NCI-H2107 (cell line): ENCODE measurements around the gene BRICD5.
A peak's percentile ranks its signal among the peaks of the same experiment; 100 is the strongest.
"Not testable (repeated sequence)": the region's sequence is repeated elsewhere in the genome, so short reads cannot be mapped to it uniquely, and the experiment has no call there.

Experiments used
- DNase-seq: peaks from one replicate; lab custom pipeline; 2025; lab: John Stamatoyannopoulos, UW

The BRICD5 gene

DNA sequence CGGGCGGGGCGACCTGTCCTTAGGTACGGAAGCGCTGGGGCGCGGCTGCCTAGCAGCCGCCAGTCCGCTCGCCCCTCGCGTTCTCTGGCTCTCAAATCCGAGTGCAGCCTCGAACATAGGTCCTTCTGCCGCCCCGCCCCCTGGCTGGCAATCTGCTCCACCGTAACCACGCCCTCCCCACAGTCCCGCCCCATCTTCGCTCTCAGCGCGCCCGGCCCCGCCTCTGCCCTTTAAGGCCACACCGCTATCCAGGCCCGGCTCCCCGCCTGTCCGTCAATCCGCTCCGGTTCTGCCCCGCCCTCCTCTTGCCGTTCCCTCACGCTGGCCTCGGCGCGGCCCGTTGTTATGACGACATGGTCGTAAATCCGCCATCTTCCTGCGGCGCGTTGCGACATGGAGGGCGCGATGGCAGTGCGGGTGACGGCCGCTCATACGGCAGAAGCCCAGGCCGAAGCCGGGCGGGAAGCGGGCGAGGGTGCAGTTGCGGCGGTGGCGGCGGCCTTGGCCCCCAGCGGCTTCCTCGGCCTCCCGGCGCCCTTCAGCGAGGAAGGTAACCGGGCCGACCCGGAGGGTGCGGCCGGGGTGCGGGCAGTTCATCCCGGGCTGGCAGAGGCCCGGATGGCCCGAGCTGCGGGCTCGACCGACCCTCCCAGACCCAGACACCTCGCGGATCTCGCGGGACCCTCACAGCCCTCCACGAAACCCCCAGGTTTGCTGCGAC, 12.7 kb upstream of the BRICD5 start, which contains the start of gene E4F1:
E4F1 (plus strand) TSS at position 371 of the 721 bp plus-strand sequence; CDS start at position 394, 23 bp downstream.
- peak; percentile 96 for DNase-seq

DNA sequence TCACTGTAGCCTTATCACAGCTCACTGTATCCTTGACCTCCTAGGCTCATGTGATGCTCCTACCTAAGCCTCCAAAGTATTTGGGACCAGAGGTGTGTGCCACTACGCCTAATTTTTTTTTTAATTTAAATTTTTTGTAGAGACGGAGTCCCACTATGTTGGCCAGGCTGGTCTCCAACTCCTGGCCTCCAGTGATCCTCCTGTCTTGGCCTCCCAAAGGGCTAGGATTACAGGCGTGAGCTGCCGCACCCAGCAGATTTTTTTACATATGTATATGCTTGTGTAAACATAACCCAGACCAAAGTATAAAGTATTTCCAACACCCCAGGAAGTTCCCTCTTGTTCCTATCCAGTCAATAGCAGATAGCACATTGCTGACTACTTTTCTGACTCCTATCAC, 5.7 kb upstream of the BRICD5 start:
- no peak for DNase-seq

GRCh38 chr16:2214719-2214968, 4.0 kb upstream of the BRICD5 start, which contains the start of gene PGP:
Gene PGP (minus strand): TSS chr16:2214840. CDS start chr16:2214777, 63 bp downstream.
- DNase-seq: no peak

DNA sequence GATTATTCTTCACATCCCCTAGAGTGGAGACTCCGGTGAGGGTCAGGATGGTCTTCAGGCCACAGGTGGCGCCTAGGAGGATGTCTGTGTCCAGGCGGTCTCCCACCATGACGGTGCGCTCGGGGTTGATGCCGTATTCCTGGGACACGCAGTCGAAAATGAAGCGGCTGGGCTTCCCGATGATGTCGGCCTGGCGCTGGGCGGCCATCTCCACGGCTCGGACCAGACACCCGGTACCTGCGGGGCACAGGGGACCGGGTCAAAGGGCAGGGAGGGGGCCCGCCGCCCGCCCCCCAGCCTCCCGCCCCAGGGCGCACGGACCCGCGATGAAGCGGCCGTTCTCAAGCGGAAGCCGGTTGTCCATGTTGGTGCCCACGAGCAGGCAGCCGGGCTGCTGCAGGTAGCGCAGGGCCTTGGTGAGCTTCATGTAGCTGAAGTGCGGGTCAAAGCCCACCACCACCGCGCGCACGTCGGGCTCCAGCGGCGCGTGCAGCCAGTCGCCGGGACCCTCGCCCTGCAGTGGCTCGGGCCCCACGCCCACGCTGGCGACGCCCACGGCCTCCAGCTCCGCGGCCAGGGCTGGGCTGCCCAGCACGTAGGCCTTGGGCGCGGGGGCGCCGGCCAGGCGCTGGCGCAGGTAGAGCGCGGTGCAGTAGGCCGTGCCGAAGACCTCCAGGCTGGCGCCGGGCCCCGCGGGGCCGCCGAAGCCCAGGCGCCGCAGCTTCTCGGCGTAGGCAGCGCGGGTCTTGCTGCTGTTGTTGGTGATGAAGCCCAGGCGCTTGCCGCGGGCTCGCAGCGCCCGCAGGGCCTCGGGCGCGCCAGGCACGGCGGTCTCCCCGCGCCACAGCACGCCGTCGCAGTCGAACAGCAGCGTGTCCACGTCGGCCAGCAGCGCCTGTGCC, 3.4 kb upstream of the BRICD5 start:
- DNase-seq: no peak

DNA sequence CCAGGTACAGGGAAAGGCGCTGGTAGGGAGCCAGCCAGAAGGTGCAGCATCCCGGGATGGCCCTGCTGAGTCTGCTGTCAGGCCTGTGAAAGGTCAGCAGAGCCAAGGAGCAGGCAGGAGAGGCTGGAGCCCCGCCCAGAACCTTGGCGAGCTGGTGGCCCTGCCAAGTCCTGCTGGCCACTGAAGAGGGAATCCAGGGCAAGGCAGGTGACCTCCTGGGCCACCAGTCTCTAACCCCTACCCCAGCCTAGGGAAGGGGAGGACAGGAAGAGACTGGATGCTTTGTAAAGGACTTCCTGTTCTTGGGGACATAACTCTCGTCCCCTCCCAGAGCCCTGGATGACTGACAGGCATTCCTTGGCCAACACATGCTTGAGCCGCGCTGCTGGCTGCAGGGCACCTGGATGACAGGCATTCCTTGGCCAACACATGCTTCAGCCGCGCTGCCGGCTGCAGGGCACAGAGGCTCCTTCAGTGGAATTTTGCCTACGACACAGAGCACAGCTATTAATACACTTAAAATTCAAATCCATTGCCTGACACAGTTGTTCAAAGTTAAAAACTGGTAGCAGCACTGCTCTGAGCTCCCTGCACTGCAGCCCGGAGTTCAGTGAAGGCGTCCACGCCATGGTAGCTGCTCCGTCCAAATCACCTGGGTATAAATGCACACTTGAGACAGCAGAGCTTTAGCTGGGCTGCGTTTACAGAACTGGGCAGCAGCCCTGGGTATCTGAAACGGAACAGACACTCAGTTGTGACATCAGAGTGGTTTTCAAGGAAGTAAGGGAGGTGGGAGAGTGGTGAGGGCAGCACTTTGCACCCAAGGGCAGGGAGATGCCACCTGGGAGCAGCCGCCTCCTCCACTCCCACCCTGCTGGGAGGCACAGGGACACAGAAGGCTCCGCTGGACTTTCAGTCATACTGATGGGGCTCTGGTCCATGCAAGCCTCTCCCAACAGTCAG, 2.0 kb upstream of the BRICD5 start:
- DNase-seq: no peak

DNA sequence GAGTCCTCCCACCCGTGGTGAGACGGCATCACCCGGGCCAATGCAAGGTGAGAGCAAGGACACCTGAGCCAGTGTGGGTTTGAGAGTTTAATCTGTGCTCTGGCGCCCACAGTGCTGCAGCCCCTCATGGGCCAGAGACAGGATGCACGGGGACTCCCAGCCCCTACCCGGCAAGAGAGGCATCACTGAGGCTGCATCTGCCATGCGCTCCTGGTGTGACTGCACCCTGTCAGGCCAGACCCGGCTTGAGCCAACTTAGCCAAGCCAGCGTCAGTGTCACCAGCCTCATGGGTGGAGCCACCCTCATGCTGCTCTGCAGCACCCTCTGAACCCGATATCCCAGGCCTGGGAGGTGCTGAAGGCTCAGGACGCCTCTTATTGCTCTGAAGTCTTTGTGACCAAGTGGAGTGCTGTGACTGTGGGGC, 1.3 kb upstream of the BRICD5 start:
- no peak for DNase-seq

DNA sequence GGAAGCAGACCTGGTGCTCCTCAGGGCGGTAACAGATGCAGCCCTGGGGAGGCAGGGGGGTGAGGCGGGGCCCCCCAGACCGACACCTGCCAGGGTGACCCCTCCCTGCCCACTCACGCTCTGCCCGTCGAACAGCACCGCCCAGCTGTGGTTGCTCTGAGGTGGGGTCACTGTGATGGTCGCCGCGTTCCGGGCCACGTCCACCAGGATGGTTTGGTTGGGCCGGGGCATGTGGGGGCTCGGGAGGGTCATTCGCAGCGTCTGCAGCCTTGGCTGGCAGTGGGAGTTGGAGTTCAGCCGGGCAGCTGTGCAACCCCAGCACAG, 692 bp downstream of the BRICD5 start:
- DNase-seq: no peak

- no peak for DNase-seq
These were observed 1.2 kb downstream of the BRICD5 start for GRCh38 chr16:2209258-2210008.

DNA sequence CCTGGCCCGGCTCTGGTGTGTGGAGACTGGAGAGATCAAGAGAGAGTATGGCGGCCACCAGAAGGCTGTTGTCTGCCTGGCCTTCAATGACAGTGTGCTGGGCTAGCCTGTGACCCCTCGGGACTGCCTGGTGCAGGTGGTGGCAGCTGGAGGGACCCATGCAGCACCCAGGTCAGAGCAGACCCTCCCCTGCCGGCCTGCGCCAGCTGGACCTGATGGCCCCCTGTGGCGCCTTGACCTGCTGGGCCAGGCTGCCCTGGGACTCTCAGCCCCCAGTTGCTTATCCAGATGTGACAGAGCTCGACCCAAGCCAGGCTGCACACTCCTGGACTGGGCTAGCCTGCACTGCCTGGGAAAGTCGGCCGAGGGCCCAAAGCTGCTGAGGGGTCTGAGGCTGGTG, 1.9 kb downstream of the BRICD5 start:
- DNase-seq: no peak

DNA sequence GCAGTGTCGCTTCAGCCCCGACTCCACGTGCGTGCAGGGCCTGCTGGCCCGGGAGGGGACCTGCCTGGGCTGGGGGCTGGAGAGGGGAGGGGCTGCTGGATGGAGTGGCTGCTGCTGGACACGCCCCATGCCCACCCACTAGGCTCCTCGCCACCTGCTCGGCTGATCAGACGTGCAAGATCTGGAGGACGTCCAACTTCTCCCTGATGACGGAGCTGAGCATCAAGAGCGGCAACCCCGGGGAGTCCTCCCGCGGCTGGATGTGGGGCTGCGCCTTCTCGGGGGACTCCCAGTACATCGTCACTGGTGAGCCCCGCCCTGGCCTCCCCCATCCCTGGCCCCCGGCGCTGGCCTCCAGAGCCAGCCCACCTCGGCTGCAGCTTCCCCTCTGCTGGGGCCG, 2.4 kb downstream of the BRICD5 start:
- peak; percentile 29 for DNase-seq

GRCh38 chr16:2207872-2208271, 2.8 kb downstream of the BRICD5 start:
- DNase-seq: no peak

- no peak for DNase-seq
These were observed 3.8 kb downstream of the BRICD5 start for GRCh38 chr16:2206780-2207433.

- no peak for DNase-seq
These were observed 4.3 kb downstream of the BRICD5 start for GRCh38 chr16:2206420-2206779.

DNA sequence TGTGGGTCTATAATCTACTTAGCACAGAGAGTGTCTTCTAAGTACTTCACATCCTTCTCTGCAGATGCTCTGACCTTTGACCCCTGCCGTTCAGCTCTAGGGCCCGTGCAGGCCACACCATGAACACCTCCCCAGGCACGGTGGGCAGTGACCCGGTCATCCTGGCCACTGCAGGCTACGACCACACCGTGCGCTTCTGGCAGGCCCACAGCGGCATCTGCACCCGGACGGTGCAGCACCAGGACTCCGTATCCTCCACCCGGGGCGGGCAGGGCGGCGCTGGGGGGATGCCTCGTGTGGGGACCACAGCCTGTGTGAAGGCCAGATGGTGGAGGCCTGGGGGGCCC, 4.7 kb downstream of the BRICD5 start:
- DNase-seq: no peak

DNA sequence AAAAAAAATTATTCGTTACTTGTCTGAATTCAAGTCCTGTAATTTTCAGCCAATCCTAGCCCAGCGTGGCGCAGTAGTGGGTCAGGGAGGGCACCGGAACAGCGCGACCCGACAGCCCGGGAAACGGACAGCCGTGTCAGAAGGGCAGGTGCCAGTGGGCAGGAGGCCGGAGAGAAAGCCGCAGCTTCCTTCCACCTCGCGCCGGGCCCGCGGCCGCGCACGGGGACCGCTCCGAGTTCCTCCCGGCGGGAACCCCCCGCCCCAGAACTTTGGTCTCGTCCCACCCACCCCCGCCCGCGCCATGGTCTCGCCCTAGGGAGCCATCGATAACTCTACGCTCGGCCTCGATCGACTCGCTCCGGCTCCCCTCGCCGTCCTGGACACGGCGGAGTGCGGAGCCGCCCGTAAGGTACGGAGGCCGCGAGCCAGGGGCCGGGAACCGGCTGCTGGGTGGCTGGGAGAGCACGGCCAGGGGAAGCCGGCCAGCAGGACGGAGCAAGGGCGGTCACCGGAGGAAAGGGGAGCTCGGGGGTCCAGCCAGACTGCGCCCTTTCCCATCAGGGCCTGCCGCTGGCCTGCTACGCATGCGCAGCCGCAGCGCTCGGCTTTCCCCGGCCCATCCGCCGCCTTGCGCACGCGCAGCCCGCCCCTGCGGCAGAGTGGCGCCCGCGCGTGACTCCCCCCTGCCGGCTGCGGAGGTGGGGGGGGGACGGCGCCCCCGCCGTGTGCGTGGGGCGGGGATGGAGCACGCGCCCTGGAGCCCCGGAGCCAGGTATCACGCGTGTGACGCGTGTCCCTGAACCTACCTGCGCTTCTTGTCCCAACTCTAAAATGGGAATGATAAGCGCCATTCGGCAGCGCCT, 5.3 kb downstream of the BRICD5 start, which contains the start of gene MLST8:
MLST8 (plus strand) TSS at position 351 of the 863 bp plus-strand sequence. CDS start 632 bp downstream, outside the sequence.
- DNase-seq: peak; percentile 74

GRCh38 chr16:2204416-2205103, 6.1 kb downstream of the BRICD5 start:
- DNase-seq: no peak

- not testable (repeated sequence) for DNase-seq
These were observed 7.5 kb downstream of the BRICD5 start for GRCh38 chr16:2203119-2203688.

- no peak for DNase-seq
These were observed 10.3 kb downstream of the BRICD5 start for GRCh38 chr16:2200313-2200712.

DNA sequence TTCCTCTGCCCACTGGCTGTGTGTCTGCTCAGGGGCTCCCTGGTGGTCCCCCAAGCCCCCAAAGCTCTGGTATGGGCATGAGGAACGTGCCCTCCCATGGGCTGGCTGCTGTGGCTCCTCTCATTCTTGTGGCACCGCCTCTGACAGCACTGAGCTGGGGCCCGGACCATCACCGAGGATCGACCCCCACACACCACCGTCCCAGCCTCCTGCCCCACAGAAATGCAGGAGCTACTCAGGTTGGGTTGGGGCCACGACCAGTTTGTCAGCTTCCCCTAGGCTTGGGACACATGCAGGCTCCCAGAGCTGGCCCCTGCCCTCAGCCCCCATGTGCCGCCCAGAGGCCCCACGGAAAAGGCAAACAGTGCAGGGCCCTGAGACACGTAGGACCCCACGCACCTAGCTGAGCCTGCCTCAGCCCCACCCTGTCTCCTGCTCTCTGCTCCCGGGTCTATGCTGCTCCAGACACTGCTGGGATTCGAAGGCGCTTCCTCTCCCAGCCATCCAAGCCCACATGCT, 11.0 kb downstream of the BRICD5 start:
- no peak for DNase-seq
